Activated naive CD4-positive, alpha-beta T cell treated with anti-CD3 and anti-CD28 coated beads for 36 hours (primary cell): ENCODE measurements around the gene NDFIP1. TPM values are rescaled to one million over a fixed set of nuclear protein-coding genes. Genes with fewer than 3 reads are reported as not detected.

Source experiments
- CTCF ChIA-PET: fragments of 350-600 bp; sonication (Branson Sonifier 250); formaldehyde crosslinking; loops from one replicate; lab custom pipeline; 2021; ENCODE audit warnings: antibody characterized with exemption; lab: Charles Lee
- DNase-seq: peaks from one replicate; pipeline ENCODE4 v3.0.0-alpha.2; 2020
- H3K27ac Mint-ChIP-seq: one replicate; pipeline ENCODE4 v1.8.0; 2021; ENCODE audit warnings: mild to moderate bottlenecking, mixed read lengths
- H3K27me3 Mint-ChIP-seq: one replicate; pipeline ENCODE4 v1.8.0; 2021; ENCODE audit warnings: low read depth, mixed read lengths
- H3K36me3 Mint-ChIP-seq: one replicate; pipeline ENCODE4 v1.8.0; 2021; ENCODE audit warnings: low read depth, mixed read lengths
- H3K4me1 Mint-ChIP-seq: one replicate; pipeline ENCODE4 v1.8.0; 2021; ENCODE audit warnings: low read depth, mixed read lengths
- H3K4me3 Mint-ChIP-seq: one replicate; pipeline ENCODE4 v1.8.0; 2021; ENCODE audit warnings: mild to moderate bottlenecking, moderate library complexity, mixed read lengths
- H3K9me3 Mint-ChIP-seq: one replicate; pipeline ENCODE4 v1.8.0; 2021; ENCODE audit warnings: mixed read lengths
- intact Hi-C: fragments of 100-400 bp; cut with micrococcal nuclease; formaldehyde crosslinking; loops from one replicate; pipeline ENCODE4 v1.15.1; 2023
- total RNA-seq, 2 experiments: library from RNA; stranded (reverse); gene quantifications; one replicate each; pipeline ENCODE4 v1.2.3, GENCODE V29; 2021

NDFIP1 gene
- total RNA-seq, 2 experiments from 2014 or later, result 103 to 104 TPM

DNA sequence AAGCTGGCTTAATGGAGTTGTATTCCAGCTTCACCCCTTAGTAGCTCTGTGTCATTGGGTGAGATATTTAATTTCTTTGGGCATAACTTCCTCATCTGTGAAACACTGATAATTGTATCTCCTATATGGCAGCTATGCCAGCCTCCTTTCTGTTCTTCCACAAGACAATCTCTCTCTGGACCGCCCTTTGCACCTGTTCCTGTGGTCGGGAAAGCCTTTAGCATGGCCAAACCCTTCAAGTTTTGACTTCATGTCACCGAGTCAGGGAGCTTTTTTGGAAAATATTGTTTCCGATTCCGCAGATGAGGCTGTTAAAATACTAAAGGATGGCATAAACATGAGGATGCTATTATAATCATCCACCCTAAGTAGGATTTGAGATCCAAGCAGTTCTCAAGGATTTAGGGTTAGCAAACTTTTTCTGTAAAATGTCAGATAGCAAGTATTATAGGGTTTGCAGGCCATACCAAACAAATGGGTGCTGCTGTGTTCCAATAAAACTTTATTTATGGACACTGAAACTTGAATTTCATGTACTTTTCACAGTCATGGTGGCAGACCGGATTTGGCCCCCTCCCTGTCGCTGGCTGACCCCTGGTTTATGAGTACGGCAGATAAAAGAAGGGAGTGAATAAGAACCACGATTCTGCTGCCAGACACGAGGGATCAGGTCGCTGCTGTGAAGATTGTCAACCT lies 695 bp upstream of the NDFIP1 start:
- peak overlapping the region; percentile 97 for H3K27ac Mint-ChIP-seq
- CTCF ChIA-PET, result interaction anchor here (0.8 to 7.7 kb wide), 8 partner anchors 10 to 138 kb away, joined by 3 to 121 read pairs (median 5); partner anchors contain the start of genes GNPDA1 and RNF14
- DNase-seq, result no peak
- intact Hi-C loops, result loop anchor here (1.0 to 5.0 kb wide), 6 partner anchors 13 to 694 kb away; no protein-coding TSS in a partner anchor
- no peaks in the 10 kb centered on the region for H3K27me3 Mint-ChIP-seq
- H3K9me3 Mint-ChIP-seq, result peaks cover 2% of the 10 kb centered on the region
- H3K4me3 Mint-ChIP-seq, result peak overlapping the region; percentile 86
- peaks cover 64% of the 10 kb centered on the region for H3K4me1 Mint-ChIP-seq
- peaks cover 31% of the 10 kb centered on the region for H3K36me3 Mint-ChIP-seq

DNA sequence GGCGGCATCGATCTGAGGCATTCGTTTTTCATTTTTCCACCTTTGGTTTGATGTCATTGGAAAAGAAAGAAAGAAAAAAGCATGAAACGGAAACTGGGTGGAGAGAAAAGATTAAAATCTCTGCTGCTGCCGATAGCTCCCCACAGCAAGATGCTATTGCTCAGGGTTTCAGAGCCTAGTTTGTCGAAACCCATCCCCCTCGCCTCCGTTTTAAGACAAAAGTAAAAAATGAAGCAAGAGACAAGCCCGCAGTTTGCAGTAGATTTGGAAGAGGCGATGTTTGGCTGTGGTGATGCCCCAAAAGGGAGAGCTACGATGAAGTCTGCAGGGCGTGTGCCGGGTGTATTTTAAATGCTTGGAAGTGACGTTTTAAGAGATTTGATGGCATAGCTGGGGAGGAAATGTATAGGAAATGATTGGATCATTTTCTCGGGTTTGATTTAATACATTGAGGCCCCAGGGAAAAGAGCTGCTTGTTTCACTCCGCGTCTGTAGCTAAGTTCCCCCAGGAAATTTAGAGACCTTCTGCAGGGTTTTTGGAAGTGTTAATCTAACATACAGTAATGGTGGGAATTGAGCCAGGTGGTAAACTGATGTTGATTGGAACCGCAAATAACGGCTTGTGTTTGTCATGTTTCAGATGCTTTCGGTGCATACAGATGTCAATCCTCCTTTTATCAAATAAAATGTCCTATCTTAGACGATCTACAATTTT lies 909 bp downstream of the NDFIP1 start:
- intact Hi-C loops, result loop anchor here (1.0 to 5.0 kb wide), 7 partner anchors 9 to 693 kb away; no protein-coding TSS in a partner anchor
- Mint-ChIP-seq H3K27me3 (no peaks in the 10 kb centered on the region), H3K36me3 (peaks cover 41% of the 10 kb centered on the region), H3K27ac (peak overlapping the region; percentile 95), H3K9me3 (peaks cover 2% of the 10 kb centered on the region), H3K4me3 (peak overlapping the region; percentile 87), H3K4me1 (peaks cover 74% of the 10 kb centered on the region)
- CTCF ChIA-PET, result interaction anchor here (0.7 to 7.7 kb wide), 14 partner anchors 11 to 140 kb away, joined by 3 to 121 read pairs (median 6); partner anchors contain the start of genes GNPDA1 and RNF14
- DNase-seq, result peak; percentile 65

DNA sequence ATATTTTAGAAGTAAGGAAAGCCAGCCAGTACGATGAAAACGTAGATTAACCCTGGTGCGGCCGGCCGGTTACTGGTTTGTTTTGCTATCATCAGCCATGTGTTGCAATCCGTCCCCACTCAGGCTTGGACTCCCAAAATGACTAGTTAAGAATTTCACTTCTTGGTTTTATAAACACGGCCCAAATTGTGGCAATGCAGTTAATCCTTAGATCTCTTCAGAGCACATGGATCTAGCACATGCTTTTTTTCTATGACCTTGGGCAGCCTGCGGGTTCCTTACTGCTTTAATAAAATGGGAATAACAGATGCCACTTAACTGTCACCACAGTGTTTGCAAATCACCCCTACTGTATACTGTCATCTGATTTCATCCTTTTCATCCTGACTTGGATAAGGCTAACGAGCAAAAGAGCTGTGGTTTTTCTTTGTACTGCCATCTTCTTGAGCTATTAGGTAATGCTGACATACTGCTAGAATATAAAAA lies 1.5 kb downstream of the NDFIP1 start:
- peak overlapping the region; percentile 87 for H3K4me3 Mint-ChIP-seq
- H3K36me3 Mint-ChIP-seq, result peaks cover 41% of the 10 kb centered on the region
- peaks cover 2% of the 10 kb centered on the region for H3K9me3 Mint-ChIP-seq
- DNase-seq, result peak; percentile 48
- intact Hi-C loops, result loop anchor here (1.0 to 2.0 kb wide), 2 partner anchors 8 to 19 kb away; no protein-coding TSS in a partner anchor
- no peaks in the 10 kb centered on the region for H3K27me3 Mint-ChIP-seq
- H3K4me1 Mint-ChIP-seq, result peaks cover 72% of the 10 kb centered on the region
- H3K27ac Mint-ChIP-seq, result peak overlapping the region; percentile 95
- CTCF ChIA-PET, result interaction anchor here (0.5 to 7.7 kb wide), 19 partner anchors 12 to 239 kb away, joined by 3 to 121 read pairs (median 5); partner anchors contain the start of genes GNPDA1 and RNF14

DNA sequence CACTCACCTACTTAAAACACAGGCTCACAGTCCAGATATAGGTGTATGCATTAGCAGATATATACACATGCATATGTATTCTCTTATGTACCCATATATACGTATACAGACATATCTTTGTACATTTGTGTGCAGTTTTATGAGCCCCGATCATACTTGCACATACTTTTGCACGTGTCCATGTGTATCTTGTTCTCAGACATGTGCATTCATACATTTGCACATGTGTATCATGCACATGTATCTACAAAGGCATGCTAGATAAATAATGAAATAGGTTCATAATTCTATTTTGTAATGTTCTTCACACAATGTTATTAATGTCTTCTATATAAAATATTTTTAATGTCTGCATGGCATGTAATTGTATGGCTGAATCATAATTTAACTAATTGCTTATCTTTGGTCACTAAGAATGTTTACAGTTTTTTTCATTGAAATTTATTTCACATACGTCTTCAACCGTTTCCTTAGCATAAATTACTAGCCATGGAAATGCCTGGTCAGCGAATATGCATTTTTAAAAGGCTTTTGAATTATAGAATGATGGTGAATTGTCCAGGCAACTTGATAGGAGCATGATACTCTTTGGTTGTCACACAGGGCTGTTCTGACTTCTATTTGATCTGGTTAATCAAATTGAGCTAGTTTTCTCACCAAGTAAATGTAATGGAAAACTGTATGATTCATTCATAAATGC lies 2.6 kb downstream of the NDFIP1 start:
- intact Hi-C loops, result loop anchor here (1.0 to 2.0 kb wide), 2 partner anchors 7 to 18 kb away; no protein-coding TSS in a partner anchor
- CTCF ChIA-PET, result interaction anchor here (0.7 to 7.7 kb wide), 12 partner anchors 13 to 120 kb away, joined by 3 to 121 read pairs (median 5); partner anchors contain the start of gene GNPDA1
- Mint-ChIP-seq H3K36me3 (peaks cover 46% of the 10 kb centered on the region), H3K4me1 (peaks cover 69% of the 10 kb centered on the region), H3K27ac (peak overlapping the region; percentile 95), H3K27me3 (no peaks in the 10 kb centered on the region), H3K9me3 (peaks cover 2% of the 10 kb centered on the region), H3K4me3 (peak overlapping the region; percentile 87)
- DNase-seq, result no peak

DNA sequence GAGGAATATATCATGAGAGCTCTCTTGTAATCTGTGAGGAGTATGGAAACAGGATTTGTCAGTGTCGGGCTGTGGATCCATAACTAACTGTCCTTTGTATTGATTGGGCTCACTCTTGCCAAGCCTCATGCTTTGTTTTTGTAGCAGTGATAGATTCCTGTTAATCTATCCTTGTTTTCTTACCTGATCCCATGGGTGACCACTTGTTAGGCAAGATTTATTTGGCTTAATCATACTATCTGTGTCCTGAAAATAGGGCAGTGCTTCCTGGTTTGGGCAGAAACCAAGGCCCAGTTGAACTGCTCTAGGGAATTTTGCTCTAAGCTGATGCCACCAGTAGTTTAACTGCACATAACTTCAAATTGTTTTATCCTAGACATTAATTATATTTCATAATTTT lies 6.1 kb downstream of the NDFIP1 start:
- no peak for DNase-seq
- H3K27ac Mint-ChIP-seq, result peak overlapping the region; percentile 38
- no peak overlapping the region for H3K4me3 Mint-ChIP-seq
- H3K9me3 Mint-ChIP-seq, result peaks cover 2% of the 10 kb centered on the region
- peaks cover 78% of the 10 kb centered on the region for H3K4me1 Mint-ChIP-seq
- intact Hi-C loops, result no loop called here
- peaks cover 49% of the 10 kb centered on the region for H3K36me3 Mint-ChIP-seq
- CTCF ChIA-PET, result interaction anchor here (1.1 kb wide), 1 partner anchor 102 kb away, joined by 3 read pairs; the partner anchor contains the start of gene GNPDA1
- no peaks in the 10 kb centered on the region for H3K27me3 Mint-ChIP-seq

DNA sequence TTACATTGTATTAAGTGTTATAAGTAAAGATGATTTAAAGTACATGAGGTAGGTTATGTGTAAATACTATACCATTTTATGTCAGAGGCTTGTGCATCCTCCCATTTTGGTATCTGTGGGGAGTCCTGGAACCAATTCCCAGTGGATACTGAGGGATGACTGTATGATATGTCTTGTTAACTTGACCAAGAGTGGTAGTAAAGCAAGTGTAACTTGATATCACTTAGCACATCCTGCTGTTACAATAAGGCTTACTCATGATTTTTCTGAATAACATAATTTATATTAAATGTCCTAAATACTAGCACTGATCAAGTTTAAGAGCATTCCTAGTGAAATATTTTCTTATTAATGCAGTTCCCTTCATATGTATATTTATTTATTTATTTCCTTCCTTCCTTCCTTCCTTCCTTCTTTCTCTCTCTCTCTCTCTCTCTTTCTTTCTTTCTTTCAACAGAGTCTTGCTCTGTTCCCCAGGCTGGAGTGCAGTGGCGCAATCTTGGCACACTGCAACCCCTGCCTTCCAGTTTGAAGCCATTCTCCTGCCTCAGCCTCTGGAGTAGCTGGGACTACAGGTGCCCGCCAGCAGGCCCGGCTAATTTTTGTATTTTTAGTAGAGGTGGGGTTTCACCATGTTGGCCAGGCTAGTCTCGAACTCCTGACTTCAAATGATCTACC lies 7.5 kb downstream of the NDFIP1 start:
- DNase-seq, result no peak
- no peaks in the 10 kb centered on the region for H3K27me3 Mint-ChIP-seq
- H3K4me1 Mint-ChIP-seq, result peaks cover 87% of the 10 kb centered on the region
- CTCF ChIA-PET, result interaction anchor here (1.1 kb wide), 1 partner anchor 7 kb away, joined by 5 read pairs; no protein-coding TSS in a partner anchor
- H3K4me3 Mint-ChIP-seq, result no peak overlapping the region
- intact Hi-C loops, result no loop called here
- H3K9me3 Mint-ChIP-seq, result peaks cover 2% of the 10 kb centered on the region
- H3K27ac Mint-ChIP-seq, result peak overlapping the region; percentile 73
- peaks cover 46% of the 10 kb centered on the region for H3K36me3 Mint-ChIP-seq

DNA sequence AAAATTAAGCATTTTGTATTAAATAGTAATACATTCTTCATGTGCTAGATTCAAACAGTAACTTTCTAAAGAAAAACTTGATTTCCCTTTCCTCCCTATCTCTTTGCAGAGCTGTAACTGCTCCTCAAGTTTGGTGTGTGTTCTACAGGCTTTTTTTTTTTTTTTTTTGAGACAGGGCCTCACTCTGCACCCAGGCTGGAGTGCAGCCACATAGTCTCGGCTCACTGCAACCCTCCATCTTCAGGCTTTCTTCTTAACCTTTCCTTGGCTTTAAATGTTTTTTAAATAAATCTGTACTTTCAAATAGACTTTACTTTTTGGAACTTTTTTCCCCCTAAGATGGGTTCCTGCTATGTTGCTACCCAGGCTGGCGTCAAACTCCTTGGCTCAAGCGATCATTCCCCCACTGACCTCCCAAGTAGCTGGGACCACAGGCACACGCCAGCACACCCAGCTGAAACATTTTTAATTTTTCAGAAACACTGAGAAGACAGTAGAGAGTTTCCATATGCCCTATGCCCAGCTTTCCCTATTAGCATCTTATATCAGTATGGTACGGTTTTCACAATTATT lies 9.1 kb downstream of the NDFIP1 start:
- Mint-ChIP-seq H3K9me3 (no peaks in the 10 kb centered on the region), H3K27ac (peak overlapping the region; percentile 84), H3K36me3 (peaks cover 48% of the 10 kb centered on the region), H3K27me3 (no peaks in the 10 kb centered on the region), H3K4me1 (peaks cover 87% of the 10 kb centered on the region), H3K4me3 (no peak overlapping the region)
- CTCF ChIA-PET, result interaction anchor here (0.7 to 2.1 kb wide), 3 partner anchors 10 to 103 kb away, joined by 4 to 5 read pairs (median 5); partner anchors contain the start of gene NDFIP1
- intact Hi-C loops, result loop anchor here (1.0 to 2.0 kb wide), 2 partner anchors 7 to 15 kb away; no protein-coding TSS in a partner anchor
- no peak for DNase-seq

DNA sequence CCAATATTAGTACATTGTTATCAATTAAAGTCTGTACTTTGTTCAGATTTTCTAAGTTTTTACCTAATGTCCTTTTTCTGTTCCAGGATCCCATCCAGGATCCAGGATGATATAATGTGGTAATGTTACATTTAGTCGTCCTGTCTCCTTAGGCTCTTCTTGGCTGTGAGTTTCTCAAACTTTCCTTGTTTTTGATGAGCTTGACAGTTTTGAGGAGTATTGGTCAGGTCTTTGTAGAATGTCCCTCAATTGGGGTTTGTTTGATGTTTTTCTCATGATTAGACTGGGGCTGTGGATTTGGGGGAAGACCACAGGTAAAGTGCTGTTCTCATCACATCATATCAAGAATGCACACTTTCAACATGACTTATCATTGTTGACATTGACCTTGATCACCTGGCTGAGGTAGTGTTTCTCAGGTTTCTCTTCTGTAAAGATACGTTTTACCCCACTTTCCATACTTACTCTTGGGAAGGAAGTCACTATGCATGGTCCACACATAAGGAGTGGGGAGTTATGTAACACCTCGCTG lies 9.6 kb downstream of the NDFIP1 start:
- Mint-ChIP-seq H3K4me1 (peaks cover 84% of the 10 kb centered on the region), H3K9me3 (no peaks in the 10 kb centered on the region), H3K27me3 (no peaks in the 10 kb centered on the region), H3K27ac (peak overlapping the region; percentile 84), H3K4me3 (no peak overlapping the region), H3K36me3 (peaks cover 45% of the 10 kb centered on the region)
- intact Hi-C loops, result loop anchor here (1.0 to 2.0 kb wide), 2 partner anchors 8 to 15 kb away; no protein-coding TSS in a partner anchor
- CTCF ChIA-PET, result interaction anchor here (0.7 to 2.1 kb wide), 4 partner anchors 10 to 103 kb away, joined by 3 to 5 read pairs (median 4); partner anchors contain the start of gene NDFIP1
- DNase-seq, result peak; percentile 35

DNA sequence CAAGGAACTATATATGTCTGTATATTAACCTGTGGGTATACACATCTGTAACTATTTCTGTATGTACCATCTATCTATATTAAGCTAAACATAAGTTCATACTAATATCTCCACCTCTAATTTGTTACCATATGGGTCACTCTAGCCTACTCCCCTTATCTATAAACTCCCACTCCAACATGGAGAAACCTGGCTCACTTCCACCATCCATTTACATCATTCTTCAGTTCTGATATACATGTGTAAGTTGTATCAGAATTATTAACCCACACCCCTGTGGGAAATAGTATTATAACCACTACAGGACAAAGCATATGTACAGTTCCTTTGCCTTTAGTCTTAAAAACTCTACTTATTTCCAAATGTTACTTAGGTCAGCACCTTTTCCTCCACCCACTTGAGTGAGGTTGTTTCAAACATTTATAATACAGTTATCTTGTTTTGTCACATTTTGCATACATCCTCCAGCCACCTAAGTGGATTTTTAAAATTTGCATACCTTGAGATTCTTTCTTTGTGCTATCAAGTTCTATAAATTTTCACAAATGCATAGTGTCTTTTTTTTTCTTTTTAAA lies 10.6 kb downstream of the NDFIP1 start:
- DNase-seq, result no peak
- H3K27me3 Mint-ChIP-seq, result no peaks in the 10 kb centered on the region
- H3K9me3 Mint-ChIP-seq, result peaks cover under 1% of the 10 kb centered on the region
- peaks cover 84% of the 10 kb centered on the region for H3K4me1 Mint-ChIP-seq
- peaks cover 45% of the 10 kb centered on the region for H3K36me3 Mint-ChIP-seq
- intact Hi-C loops, result loop anchor here (1.0 to 2.0 kb wide), 2 partner anchors 9 to 14 kb away; no protein-coding TSS in a partner anchor
- CTCF ChIA-PET, result interaction anchor here (0.6 to 2.1 kb wide), 7 partner anchors 10 to 168 kb away, joined by 3 to 5 read pairs (median 3); partner anchors contain the start of gene NDFIP1
- no peak overlapping the region for H3K4me3 Mint-ChIP-seq
- no peak overlapping the region for H3K27ac Mint-ChIP-seq

DNA sequence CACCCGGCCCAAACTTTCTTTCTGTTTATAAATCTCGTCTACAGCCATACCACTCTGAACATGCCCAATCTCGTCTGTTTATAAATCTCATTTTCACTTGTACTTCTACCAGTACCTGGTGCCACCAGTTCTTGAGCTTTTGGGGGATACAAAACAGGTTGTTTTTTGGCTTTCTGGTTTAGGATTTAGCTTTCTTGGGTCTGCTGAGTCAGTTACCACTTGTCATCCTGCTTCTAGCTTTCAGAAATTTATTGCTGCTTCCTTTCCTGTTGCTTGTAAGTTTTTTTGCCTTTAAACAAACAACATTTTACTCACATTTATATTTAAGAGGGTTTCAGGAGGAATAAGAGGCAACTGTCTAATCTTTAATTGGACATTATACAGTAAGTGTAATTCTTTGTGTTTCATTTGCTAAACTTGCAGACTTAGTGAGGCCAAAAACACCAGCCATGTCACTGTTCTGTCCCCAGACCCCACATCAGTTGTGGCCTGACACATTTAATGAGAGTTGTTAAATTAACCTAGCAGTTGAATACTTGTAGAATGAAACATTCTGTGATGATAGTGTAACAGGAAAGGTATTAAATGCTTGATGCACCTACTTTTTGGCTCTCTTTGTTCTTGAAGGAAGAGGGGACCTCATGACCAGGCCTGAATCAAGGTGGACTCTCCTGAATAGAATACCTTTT lies 11.8 kb downstream of the NDFIP1 start:
- CTCF ChIA-PET, result interaction anchor here (1.0 to 1.5 kb wide), 4 partner anchors 11 to 130 kb away, joined by 3 to 7 read pairs (median 3); no protein-coding TSS in a partner anchor
- intact Hi-C loops, result no loop called here
- peaks cover 85% of the 10 kb centered on the region for H3K4me1 Mint-ChIP-seq
- H3K27me3 Mint-ChIP-seq, result no peaks in the 10 kb centered on the region
- H3K9me3 Mint-ChIP-seq, result peaks cover 1% of the 10 kb centered on the region
- H3K27ac Mint-ChIP-seq, result peak overlapping the region; percentile 73
- peaks cover 53% of the 10 kb centered on the region for H3K36me3 Mint-ChIP-seq
- DNase-seq, result no peak
- peak overlapping the region; percentile 14 for H3K4me3 Mint-ChIP-seq
